Measurements from ENCODE around the gene E2F8. TPM values are rescaled to one million over a fixed set of nuclear protein-coding genes. Genes with fewer than 3 reads are reported as not detected.
A peak's percentile ranks its signal among the peaks of the same experiment; 100 is the strongest.

E2F8 gene, protein sequence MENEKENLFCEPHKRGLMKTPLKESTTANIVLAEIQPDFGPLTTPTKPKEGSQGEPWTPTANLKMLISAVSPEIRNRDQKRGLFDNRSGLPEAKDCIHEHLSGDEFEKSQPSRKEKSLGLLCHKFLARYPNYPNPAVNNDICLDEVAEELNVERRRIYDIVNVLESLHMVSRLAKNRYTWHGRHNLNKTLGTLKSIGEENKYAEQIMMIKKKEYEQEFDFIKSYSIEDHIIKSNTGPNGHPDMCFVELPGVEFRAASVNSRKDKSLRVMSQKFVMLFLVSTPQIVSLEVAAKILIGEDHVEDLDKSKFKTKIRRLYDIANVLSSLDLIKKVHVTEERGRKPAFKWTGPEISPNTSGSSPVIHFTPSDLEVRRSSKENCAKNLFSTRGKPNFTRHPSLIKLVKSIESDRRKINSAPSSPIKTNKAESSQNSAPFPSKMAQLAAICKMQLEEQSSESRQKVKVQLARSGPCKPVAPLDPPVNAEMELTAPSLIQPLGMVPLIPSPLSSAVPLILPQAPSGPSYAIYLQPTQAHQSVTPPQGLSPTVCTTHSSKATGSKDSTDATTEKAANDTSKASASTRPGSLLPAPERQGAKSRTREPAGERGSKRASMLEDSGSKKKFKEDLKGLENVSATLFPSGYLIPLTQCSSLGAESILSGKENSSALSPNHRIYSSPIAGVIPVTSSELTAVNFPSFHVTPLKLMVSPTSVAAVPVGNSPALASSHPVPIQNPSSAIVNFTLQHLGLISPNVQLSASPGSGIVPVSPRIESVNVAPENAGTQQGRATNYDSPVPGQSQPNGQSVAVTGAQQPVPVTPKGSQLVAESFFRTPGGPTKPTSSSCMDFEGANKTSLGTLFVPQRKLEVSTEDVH
- total RNA-seq (not detected), polyA plus RNA-seq (not detected)

DNA sequence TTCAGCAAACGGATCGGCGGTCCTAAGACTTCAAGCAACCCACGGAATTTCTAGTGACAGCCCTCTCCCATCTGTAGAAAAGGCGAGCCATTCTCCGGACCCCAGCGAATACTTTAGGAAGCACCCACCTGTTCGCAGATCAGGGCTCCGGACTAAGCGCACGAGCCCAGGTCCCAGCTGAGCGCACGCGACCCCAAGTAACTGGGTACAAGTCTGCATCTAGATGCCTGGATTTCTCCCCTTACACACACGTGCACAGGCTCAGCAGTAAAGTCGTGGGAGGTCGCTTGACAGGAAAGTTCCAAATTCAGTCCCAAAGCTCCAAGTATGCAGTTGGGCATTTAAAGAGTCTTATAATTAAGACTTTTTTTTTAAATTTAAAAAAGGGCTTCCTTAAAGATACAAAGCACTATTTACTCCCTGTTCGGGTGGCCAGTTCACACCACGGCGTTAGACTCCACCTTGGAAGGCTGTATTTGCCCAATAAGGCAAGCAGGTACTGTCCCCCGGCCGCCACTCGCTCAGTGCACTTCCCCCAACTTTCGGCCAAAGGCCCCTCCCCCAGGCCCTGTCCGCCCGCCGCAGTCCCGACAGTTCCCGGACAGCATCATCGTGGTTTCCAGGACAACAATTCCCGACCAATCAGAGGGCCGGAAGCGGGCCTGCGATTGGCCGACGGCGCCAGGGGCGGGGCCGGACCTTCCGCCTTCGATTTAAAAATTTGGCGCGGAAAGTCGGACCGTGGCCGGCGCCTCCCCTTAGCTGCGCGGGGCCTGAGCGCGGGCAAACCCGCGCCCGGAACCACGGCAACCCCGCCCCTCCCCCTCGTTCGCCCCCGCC, at the start of gene E2F8:
TSS of gene E2F8 (minus strand) at position 526 of the 840 bp plus-strand sequence. CDS start 824 bp downstream, outside the sequence.
- no peak within 1 kb of the TSS for H3K27ac ChIP-seq (ENCODE audit: low read depth, low read length)
- Mint-ChIP-seq H3K4me3 (peak within 1 kb of the TSS; percentile 85 to 92 (median 88)), H3K4me1 (peaks cover 7 to 23% (median 13%) of the 10 kb centered on the region in 4 donors), H3K36me3 (peaks cover 0 to 2% of the 10 kb centered on the region in 2 donors), H3K27me3 (peaks cover 23% of the 10 kb centered on the region in 2 donors), H3K27ac (peak within 1 kb of the TSS in 5 of 7 donors; percentile 29 to 82 (median 70)), H3K9me3 (no peaks in the 10 kb centered on the region)
- H3K36me3 ChIP-seq (ENCODE audit: insufficient read depth, low read length) = no peaks in the 10 kb centered on the region
- ChIA-PET CTCF (ENCODE audit: partially characterized antibody) (no interaction called here), POLR2A (ENCODE audit: partially characterized antibody) (no interaction called here)
- peak within 1 kb of the TSS; percentile 37 to 89 for H3K4me3 ChIP-seq (ENCODE audit: low read length in 2 of 2)
- intact Hi-C loops (cut with micrococcal nuclease) = loop anchor here (1.0 kb wide), 1 partner anchor 123 kb away; the partner anchor contains the start of gene ZDHHC13
- peaks cover 14% of the 10 kb centered on the region for H3K4me1 ChIP-seq (ENCODE audit: insufficient read depth, low read length)
- H3K9me3 ChIP-seq (ENCODE audit: control insufficient read depth in 1 of 2, low read length in 2 of 2) = no peaks in the 10 kb centered on the region
- peak; percentile 75 to 81 (median 76) for DNase-seq
- peaks cover 10% of the 10 kb centered on the region for H3K27me3 ChIP-seq (ENCODE audit: insufficient read depth, low read length)

DNA sequence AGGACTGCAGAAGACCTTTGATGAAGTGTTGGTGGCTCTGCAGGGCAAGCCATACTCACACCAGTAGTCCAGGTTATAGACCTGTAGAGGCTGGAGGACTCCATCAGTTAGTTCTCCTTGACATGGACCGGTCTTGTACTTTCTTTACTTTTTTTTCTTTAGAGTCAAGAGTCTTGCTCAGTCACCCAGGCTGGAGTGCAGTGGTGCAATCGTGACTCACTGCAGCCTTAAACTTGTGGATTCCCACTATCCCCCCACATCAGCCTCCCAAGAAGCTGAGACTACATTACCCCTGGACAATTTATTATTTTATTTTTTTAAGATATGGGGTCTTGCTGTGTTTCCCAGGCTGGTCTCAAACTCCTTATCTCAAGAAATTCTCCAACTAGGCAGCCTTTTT, 49.6 kb upstream of the E2F8 start:
- no peaks in the 10 kb centered on the region for H3K27me3 ChIP-seq (ENCODE audit: insufficient read depth, low read length)
- CTCF ChIA-PET (ENCODE audit: partially characterized antibody) = no interaction called here
- no peaks in the 10 kb centered on the region for H3K9me3 Mint-ChIP-seq

DNA sequence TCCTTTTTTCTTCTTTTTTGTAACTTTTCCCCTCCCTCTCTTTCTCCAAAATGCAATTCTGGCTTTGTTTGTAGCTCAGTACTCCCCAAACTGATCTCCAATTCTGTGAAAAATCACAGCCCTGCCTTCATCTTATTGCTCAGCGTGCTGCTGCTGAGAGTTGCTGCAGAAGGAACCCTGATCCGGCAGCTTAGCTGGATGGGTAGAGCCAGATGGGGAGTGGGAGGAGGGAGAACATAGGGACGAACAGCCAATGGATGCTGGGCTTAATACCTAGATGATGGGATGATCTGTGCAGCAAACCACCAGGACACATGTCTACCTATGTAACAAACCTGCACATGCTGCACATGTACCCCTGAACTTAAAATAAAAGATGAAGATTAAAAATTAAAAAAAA, 47.5 kb upstream of the E2F8 start:
- H3K4me1 ChIP-seq (ENCODE audit: insufficient read depth, low read length) = peaks cover 6% of the 10 kb centered on the region
- no peak overlapping the region for H3K27ac ChIP-seq (ENCODE audit: low read depth, low read length)
- ChIA-PET POLR2A (ENCODE audit: partially characterized antibody) (no interaction called here), CTCF (ENCODE audit: partially characterized antibody) (interaction anchor here (0.6 to 1.7 kb wide), 2 partner anchors 30 to 866 kb away, joined by 3 to 4 read pairs; no protein-coding TSS in a partner anchor)
- intact Hi-C loops (cut with micrococcal nuclease) = no loop called here
- Mint-ChIP-seq H3K4me3 (no peak overlapping the region), H3K4me1 (peaks cover 7 to 11% (median 8%) of the 10 kb centered on the region in 4 donors), H3K27ac (no peak overlapping the region), H3K27me3 (peaks cover 0 to 13% of the 10 kb centered on the region in 2 donors), H3K9me3 (no peaks in the 10 kb centered on the region), H3K36me3 (no peaks in the 10 kb centered on the region)
- no peaks in the 10 kb centered on the region for H3K36me3 ChIP-seq (ENCODE audit: insufficient read depth, low read length)
- DNase-seq = no peak
- H3K4me3 ChIP-seq (ENCODE audit: low read length in 2 of 2) = no peak overlapping the region
- H3K27me3 ChIP-seq (ENCODE audit: insufficient read depth, low read length) = no peaks in the 10 kb centered on the region
- no peaks in the 10 kb centered on the region for H3K9me3 ChIP-seq (ENCODE audit: control insufficient read depth in 1 of 2, low read length in 2 of 2)

More for the DNA sequence above, 49.6 kb upstream of the E2F8 start:
- no peak overlapping the region for H3K27ac ChIP-seq (ENCODE audit: low read depth, low read length)
- H3K36me3 Mint-ChIP-seq = no peaks in the 10 kb centered on the region
- no peaks in the 10 kb centered on the region for H3K9me3 ChIP-seq (ENCODE audit: control insufficient read depth in 1 of 2, low read length in 2 of 2)
- no peak overlapping the region for H3K4me3 Mint-ChIP-seq
- intact Hi-C loops (cut with micrococcal nuclease) = no loop called here
- no peaks in the 10 kb centered on the region for H3K4me1 ChIP-seq (ENCODE audit: insufficient read depth, low read length)
- no peak overlapping the region for H3K27ac Mint-ChIP-seq
- no peak overlapping the region for H3K4me3 ChIP-seq (ENCODE audit: low read length in 2 of 2)
- H3K36me3 ChIP-seq (ENCODE audit: insufficient read depth, low read length) = no peaks in the 10 kb centered on the region
- peaks cover 4 to 10% of the 10 kb centered on the region in 2 donors for H3K27me3 Mint-ChIP-seq
- H3K4me1 Mint-ChIP-seq = no peaks in the 10 kb centered on the region
- POLR2A ChIA-PET (ENCODE audit: partially characterized antibody) = no interaction called here
- no peak for DNase-seq

DNA sequence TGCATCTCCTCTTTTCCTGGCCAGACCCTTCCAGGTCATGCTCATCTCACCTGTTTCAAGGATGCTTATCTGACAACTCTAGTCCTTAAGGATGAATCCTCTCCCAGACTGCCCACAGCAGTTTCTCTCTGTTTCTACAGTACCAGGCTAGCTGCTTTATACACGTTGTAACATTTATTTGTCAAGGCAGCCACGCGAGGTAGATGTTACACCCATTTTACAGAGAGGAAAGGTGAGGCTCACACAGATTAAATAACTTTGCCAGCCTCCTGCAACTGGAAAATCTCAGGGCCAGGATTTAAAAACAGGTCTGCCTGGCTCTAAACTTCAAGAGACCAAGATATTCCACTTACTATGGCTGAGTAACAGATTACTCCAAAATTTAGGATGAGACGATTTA, 45.7 kb upstream of the E2F8 start:
- ChIA-PET CTCF (ENCODE audit: partially characterized antibody) (interaction anchor here (1.3 to 1.7 kb wide), 2 partner anchors 28 to 30 kb away, joined by 3 to 4 read pairs; no protein-coding TSS in a partner anchor), POLR2A (ENCODE audit: partially characterized antibody) (no interaction called here)
- H3K36me3 Mint-ChIP-seq = no peaks in the 10 kb centered on the region
- Histone ChIP-seq H3K27me3 (ENCODE audit: insufficient read depth, low read length) (no peaks in the 10 kb centered on the region), H3K9me3 (ENCODE audit: control insufficient read depth in 1 of 2, low read length in 2 of 2) (no peaks in the 10 kb centered on the region), H3K27ac (ENCODE audit: low read depth, low read length) (no peak overlapping the region), H3K4me1 (ENCODE audit: insufficient read depth, low read length) (peaks cover 6% of the 10 kb centered on the region), H3K36me3 (ENCODE audit: insufficient read depth, low read length) (no peaks in the 10 kb centered on the region), H3K4me3 (ENCODE audit: low read length in 2 of 2) (no peak overlapping the region)
- no peak overlapping the region for H3K4me3 Mint-ChIP-seq
- H3K27me3 Mint-ChIP-seq = peaks cover 0 to 10% of the 10 kb centered on the region in 2 donors
- no peaks in the 10 kb centered on the region for H3K9me3 Mint-ChIP-seq
- DNase-seq = no peak
- intact Hi-C loops (cut with micrococcal nuclease) = no loop called here
- no peak overlapping the region for H3K27ac Mint-ChIP-seq
- H3K4me1 Mint-ChIP-seq = peaks cover 7 to 11% (median 8%) of the 10 kb centered on the region in 4 donors

DNA sequence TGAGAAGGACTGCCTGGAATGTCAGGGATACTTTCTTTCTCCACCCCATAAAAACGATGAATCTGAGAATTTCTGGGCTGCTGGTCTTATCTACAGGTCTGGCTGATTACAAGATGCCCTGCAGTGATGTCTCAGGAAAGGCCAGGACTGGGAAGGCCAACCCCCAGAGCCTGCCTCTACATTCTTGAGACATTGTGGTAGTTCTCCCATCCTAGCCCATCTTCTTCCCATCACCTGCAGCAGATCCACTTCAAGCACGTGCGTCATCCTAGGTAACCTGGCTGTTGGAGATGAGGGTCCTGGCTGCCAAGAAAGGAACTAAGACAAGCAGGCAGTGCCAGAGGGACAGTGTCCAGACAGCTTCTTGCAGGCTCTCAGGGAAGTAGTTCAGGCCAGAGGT, 44.1 kb upstream of the E2F8 start:
- Mint-ChIP-seq H3K4me3 (no peak overlapping the region), H3K9me3 (no peaks in the 10 kb centered on the region), H3K36me3 (no peaks in the 10 kb centered on the region), H3K4me1 (peaks cover 11 to 13% (median 11%) of the 10 kb centered on the region in 4 donors), H3K27ac (no peak overlapping the region), H3K27me3 (peaks cover 0 to 6% of the 10 kb centered on the region in 2 donors)
- DNase-seq = no peak
- intact Hi-C loops (cut with micrococcal nuclease) = no loop called here
- Histone ChIP-seq H3K27ac (ENCODE audit: low read depth, low read length) (no peak overlapping the region), H3K4me1 (ENCODE audit: insufficient read depth, low read length) (peaks cover 6% of the 10 kb centered on the region), H3K4me3 (ENCODE audit: low read length in 2 of 2) (no peak overlapping the region), H3K36me3 (ENCODE audit: insufficient read depth, low read length) (no peaks in the 10 kb centered on the region), H3K27me3 (ENCODE audit: insufficient read depth, low read length) (no peaks in the 10 kb centered on the region), H3K9me3 (ENCODE audit: control insufficient read depth in 1 of 2, low read length in 2 of 2) (no peaks in the 10 kb centered on the region)
- CTCF ChIA-PET (ENCODE audit: partially characterized antibody) = interaction anchor here (1.3 kb wide), 1 partner anchor 25 kb away, joined by 6 read pairs; no protein-coding TSS in a partner anchor
- POLR2A ChIA-PET (ENCODE audit: partially characterized antibody) = no interaction called here

DNA sequence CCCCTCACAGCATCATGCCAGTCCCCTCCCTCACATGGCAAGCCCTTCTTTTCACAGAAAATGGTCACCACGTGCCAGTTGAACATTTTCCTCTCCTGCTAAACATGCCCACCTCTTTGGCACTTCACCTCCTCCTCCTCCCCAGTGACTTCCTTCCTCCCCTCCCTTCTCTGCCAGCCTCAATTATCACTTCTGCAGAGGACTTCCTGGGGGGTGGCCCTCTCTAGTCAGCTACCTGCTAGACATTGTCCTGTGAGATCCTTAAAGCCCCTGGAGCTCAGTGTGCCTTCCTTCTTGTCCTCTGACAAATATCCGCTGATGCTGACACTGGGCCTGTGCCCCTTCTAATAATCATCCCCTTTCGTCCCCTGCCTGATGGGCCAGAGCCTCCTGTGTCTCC, 43.2 kb upstream of the E2F8 start:
- Histone ChIP-seq H3K4me1 (ENCODE audit: insufficient read depth, low read length) (peaks cover 6% of the 10 kb centered on the region), H3K27me3 (ENCODE audit: insufficient read depth, low read length) (no peaks in the 10 kb centered on the region), H3K9me3 (ENCODE audit: control insufficient read depth in 1 of 2, low read length in 2 of 2) (no peaks in the 10 kb centered on the region), H3K4me3 (ENCODE audit: low read length in 2 of 2) (no peak overlapping the region), H3K27ac (ENCODE audit: low read depth, low read length) (no peak overlapping the region), H3K36me3 (ENCODE audit: insufficient read depth, low read length) (no peaks in the 10 kb centered on the region)
- H3K27me3 Mint-ChIP-seq = peaks cover 0 to 6% of the 10 kb centered on the region in 2 donors
- H3K4me3 Mint-ChIP-seq = no peak overlapping the region
- intact Hi-C loops (cut with micrococcal nuclease) = no loop called here
- no peaks in the 10 kb centered on the region for H3K9me3 Mint-ChIP-seq
- DNase-seq = no peak
- POLR2A ChIA-PET (ENCODE audit: partially characterized antibody) = no interaction called here
- CTCF ChIA-PET (ENCODE audit: partially characterized antibody) = interaction anchor here (1.0 to 1.3 kb wide), 2 partner anchors 9 to 24 kb away, joined by 3 to 6 read pairs; no protein-coding TSS in a partner anchor
- H3K27ac Mint-ChIP-seq = peak overlapping the region in 2 of 7 donors; percentile 25 to 55
- H3K4me1 Mint-ChIP-seq = peaks cover 11 to 16% (median 12%) of the 10 kb centered on the region in 4 donors
- H3K36me3 Mint-ChIP-seq = no peaks in the 10 kb centered on the region

Data from CD4-positive, alpha-beta memory T cell (primary cell).